ENCODE measurements around the gene WWC2.

DNA sequence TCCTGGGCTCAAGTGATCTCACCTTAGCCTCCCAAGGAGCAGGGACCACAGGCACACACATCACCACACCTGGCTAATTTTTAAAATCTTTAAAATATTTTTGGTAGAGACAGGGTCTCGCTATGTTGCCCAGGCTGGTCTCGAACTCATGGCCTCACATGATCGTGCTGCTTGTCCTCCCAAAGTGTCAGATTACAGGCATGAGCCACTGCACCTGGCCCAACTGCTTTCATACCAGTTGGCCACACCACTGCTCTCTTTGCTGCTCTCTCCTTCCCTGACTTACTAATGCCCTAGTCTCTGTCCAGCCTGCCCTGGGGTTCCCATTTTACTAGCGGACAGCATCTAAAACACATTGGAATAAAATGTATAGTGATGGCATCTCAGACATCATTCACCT lies 153.9 kb downstream of the WWC2 start:
- TF ChIP-seq, protein P1, sequence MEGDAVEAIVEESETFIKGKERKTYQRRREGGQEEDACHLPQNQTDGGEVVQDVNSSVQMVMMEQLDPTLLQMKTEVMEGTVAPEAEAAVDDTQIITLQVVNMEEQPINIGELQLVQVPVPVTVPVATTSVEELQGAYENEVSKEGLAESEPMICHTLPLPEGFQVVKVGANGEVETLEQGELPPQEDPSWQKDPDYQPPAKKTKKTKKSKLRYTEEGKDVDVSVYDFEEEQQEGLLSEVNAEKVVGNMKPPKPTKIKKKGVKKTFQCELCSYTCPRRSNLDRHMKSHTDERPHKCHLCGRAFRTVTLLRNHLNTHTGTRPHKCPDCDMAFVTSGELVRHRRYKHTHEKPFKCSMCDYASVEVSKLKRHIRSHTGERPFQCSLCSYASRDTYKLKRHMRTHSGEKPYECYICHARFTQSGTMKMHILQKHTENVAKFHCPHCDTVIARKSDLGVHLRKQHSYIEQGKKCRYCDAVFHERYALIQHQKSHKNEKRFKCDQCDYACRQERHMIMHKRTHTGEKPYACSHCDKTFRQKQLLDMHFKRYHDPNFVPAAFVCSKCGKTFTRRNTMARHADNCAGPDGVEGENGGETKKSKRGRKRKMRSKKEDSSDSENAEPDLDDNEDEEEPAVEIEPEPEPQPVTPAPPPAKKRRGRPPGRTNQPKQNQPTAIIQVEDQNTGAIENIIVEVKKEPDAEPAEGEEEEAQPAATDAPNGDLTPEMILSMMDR (IDR thresholded peaks at IDR 0.05), result no peak
- TF ChIP-seq POLR2A (IDR thresholded peaks at IDR 0.05), result no peak
